ENCODE data around the gene CITED4. TPM values are rescaled to one million over a fixed set of nuclear protein-coding genes. Genes with fewer than 3 reads are reported as not detected.

Gene CITED4
- total RNA-seq, 1 donor from 2014 or later: 3.6 TPM

DNA sequence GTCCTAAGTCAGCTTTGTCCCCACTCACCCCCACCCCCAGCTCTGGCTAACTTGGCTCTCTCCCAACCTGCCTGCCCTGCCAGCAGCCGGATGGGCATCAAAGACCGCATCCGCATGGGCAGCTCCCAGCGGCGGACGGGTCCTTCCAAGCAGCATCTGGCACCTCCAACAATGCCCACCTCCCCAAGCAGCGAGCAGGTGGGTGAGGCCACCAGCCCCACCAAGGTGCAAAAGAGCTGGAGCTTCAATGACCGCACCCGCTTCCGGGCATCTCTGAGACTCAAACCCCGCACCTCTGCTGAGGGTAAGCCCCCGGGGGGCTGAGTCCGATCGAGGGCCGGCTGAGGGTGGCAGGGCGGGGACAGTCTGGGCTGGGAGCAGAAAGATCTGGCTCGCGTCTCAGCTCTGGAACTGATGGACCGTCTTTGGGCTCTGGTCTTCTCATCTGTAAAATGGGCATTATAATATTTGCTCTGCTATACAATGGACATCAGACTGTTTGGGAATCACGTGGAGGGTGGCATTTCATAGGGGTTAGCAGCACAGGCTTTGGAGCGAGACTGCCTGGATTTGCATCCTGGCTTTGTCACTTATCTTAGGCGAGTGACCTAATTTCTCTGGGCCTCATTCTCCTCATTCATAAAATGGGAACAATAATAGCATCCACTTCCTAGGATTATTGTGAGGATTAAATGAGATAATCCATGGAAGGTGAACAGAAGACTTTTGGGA lies 31.0 kb downstream of the CITED4 start:
- H3K27me3 Mint-ChIP-seq (ENCODE audit: unreplicated experiment): peaks cover 7% of the 10 kb centered on the region
- TF ChIP-seq, protein P1, sequence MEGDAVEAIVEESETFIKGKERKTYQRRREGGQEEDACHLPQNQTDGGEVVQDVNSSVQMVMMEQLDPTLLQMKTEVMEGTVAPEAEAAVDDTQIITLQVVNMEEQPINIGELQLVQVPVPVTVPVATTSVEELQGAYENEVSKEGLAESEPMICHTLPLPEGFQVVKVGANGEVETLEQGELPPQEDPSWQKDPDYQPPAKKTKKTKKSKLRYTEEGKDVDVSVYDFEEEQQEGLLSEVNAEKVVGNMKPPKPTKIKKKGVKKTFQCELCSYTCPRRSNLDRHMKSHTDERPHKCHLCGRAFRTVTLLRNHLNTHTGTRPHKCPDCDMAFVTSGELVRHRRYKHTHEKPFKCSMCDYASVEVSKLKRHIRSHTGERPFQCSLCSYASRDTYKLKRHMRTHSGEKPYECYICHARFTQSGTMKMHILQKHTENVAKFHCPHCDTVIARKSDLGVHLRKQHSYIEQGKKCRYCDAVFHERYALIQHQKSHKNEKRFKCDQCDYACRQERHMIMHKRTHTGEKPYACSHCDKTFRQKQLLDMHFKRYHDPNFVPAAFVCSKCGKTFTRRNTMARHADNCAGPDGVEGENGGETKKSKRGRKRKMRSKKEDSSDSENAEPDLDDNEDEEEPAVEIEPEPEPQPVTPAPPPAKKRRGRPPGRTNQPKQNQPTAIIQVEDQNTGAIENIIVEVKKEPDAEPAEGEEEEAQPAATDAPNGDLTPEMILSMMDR (IDR thresholded peaks at IDR 0.05; ENCODE audit: unreplicated experiment): no peak
- DNase-seq (ENCODE audit: low spot score): no peak
- peaks cover 13% of the 10 kb centered on the region for H3K4me1 Mint-ChIP-seq (ENCODE audit: unreplicated experiment)
- H3K9me3 Mint-ChIP-seq (ENCODE audit: unreplicated experiment): no peaks in the 10 kb centered on the region
- peaks cover 3% of the 10 kb centered on the region for H3K36me3 Mint-ChIP-seq (ENCODE audit: low read depth, unreplicated experiment)
- peak overlapping the region; percentile 59 for H3K4me3 Mint-ChIP-seq (ENCODE audit: unreplicated experiment)
- H3K27ac Mint-ChIP-seq (ENCODE audit: unreplicated experiment): peak overlapping the region; percentile 16

DNA sequence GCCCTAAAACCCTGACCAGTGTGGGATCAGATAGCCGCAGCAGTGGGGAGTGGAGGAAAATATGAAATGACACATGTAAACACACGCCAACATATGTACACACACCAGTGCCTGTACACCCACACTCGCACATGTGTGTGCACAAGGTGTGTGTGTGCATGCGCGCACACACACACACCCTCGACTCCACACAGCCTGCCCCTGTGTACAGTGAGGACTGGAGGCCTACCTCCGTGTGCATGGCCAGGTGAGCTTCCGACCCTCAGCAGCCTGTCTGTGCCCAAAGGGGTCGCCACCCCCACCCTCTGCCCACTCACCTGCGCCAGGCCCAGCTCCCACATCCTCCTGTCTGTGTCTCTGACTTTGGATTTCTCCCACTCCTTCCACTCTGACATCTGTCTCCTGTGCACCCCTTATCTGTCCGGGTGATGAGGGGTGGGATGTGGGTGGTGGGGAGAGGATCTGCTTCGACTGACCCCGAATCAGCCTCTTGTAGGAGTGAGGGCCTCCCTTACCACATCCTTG lies 31.7 kb downstream of the CITED4 start:
- peaks cover 7% of the 10 kb centered on the region for H3K27me3 Mint-ChIP-seq (ENCODE audit: unreplicated experiment)
- no peaks in the 10 kb centered on the region for H3K9me3 Mint-ChIP-seq (ENCODE audit: unreplicated experiment)
- no peak for DNase-seq (ENCODE audit: low spot score)
- H3K4me1 Mint-ChIP-seq (ENCODE audit: unreplicated experiment): peaks cover 15% of the 10 kb centered on the region
- no peak overlapping the region for H3K4me3 Mint-ChIP-seq (ENCODE audit: unreplicated experiment)
- TF ChIP-seq, protein P1 (IDR thresholded peaks at IDR 0.05; ENCODE audit: unreplicated experiment): no peak
- no peak overlapping the region for H3K27ac Mint-ChIP-seq (ENCODE audit: unreplicated experiment)
- H3K36me3 Mint-ChIP-seq (ENCODE audit: low read depth, unreplicated experiment): peaks cover 3% of the 10 kb centered on the region

DNA sequence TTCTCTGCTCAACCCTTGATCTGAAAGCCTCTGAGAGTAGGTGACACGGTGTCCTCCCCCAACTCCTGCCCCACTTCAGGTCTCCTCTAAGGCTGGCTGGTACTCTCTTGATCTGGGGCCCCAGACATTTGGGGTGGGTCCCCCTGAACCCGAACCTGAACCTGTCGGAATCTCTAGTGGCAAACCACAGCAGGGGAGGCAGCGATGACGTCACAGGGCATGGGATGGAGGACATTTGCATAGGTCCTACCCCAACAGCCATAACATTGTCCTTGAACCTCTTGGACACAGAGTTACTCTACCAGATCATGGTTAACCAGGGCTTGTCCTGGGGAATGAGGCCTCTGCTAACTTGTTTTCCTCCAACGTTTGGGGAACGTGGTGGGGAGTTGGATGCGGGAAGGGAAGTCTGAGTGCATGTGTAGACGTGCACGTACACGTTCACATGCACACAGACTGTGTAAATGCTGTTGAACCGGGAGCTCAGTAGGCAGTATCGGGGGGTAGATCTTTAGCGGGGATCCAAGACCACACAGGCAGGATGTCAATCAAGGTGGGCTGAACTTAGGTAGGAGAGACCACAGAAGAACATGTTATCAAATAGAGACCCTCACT lies 32.4 kb downstream of the CITED4 start:
- TF ChIP-seq, protein P1 (IDR thresholded peaks at IDR 0.05; ENCODE audit: unreplicated experiment): no peak
- no peak for DNase-seq (ENCODE audit: low spot score)
- Mint-ChIP-seq H3K27me3 (ENCODE audit: unreplicated experiment) (peaks cover 7% of the 10 kb centered on the region), H3K36me3 (ENCODE audit: low read depth, unreplicated experiment) (peaks cover 3% of the 10 kb centered on the region), H3K4me1 (ENCODE audit: unreplicated experiment) (peaks cover 20% of the 10 kb centered on the region), H3K9me3 (ENCODE audit: unreplicated experiment) (no peaks in the 10 kb centered on the region), H3K27ac (ENCODE audit: unreplicated experiment) (no peak overlapping the region), H3K4me3 (ENCODE audit: unreplicated experiment) (no peak overlapping the region)

DNA sequence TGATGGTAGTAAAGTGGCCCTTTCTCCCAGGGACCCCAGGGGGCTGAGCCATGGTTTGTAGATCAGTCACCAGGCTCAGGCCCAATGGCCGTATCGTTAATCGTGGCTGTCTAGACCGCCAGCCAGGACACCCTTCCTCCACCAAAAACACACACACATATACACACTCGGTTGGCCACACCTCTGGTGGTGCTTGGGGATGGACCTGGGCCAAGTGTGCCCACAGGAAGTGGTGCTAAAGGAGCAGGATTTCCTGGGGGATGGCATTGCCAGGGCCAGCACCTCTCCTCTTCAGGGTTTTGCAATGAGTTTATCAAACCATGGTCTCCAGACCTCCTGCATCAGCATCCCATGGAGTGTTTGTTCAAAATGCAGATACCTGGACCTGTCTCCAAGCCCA lies 36.2 kb downstream of the CITED4 start:
- TF ChIP-seq, protein P1 (IDR thresholded peaks at IDR 0.05; ENCODE audit: unreplicated experiment): no peak
- no peak overlapping the region for H3K4me3 Mint-ChIP-seq (ENCODE audit: unreplicated experiment)

DNA sequence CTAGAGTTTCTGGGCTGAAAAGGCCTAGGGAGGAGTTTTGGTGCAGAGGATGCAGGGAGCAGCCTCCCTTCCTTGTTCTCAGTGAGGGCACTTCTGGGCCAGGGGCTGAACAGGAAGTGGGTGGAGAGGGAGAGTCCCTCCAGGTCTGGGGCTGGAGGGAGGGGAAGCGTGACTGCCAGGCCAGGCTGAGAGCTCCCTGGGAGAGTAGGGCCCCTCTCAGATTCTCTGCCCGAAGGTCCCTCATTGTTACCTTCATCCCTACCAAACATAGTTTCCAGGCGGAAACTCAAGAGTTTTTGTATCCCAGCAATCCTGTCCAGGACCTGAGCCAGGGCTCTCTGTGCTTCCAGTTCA lies 36.8 kb downstream of the CITED4 start:
- Mint-ChIP-seq H3K27ac (ENCODE audit: unreplicated experiment) (peak overlapping the region; percentile 86), H3K36me3 (ENCODE audit: low read depth, unreplicated experiment) (no peaks in the 10 kb centered on the region), H3K4me1 (ENCODE audit: unreplicated experiment) (peaks cover 25% of the 10 kb centered on the region), H3K27me3 (ENCODE audit: unreplicated experiment) (peaks cover 1% of the 10 kb centered on the region), H3K9me3 (ENCODE audit: unreplicated experiment) (no peaks in the 10 kb centered on the region), H3K4me3 (ENCODE audit: unreplicated experiment) (no peak overlapping the region)
- DNase-seq (ENCODE audit: low spot score): peak; percentile 35
- TF ChIP-seq, protein P1 (IDR thresholded peaks at IDR 0.05; ENCODE audit: unreplicated experiment): no peak

More for the DNA sequence above, 36.2 kb downstream of the CITED4 start:
- Mint-ChIP-seq H3K27ac (ENCODE audit: unreplicated experiment) (no peak overlapping the region), H3K36me3 (ENCODE audit: low read depth, unreplicated experiment) (no peaks in the 10 kb centered on the region), H3K4me1 (ENCODE audit: unreplicated experiment) (peaks cover 25% of the 10 kb centered on the region), H3K27me3 (ENCODE audit: unreplicated experiment) (peaks cover 1% of the 10 kb centered on the region), H3K9me3 (ENCODE audit: unreplicated experiment) (no peaks in the 10 kb centered on the region)
- DNase-seq (ENCODE audit: low spot score): no peak

Measured in endothelial cell (in vitro differentiated cells).